COR-L47 (cell line): Measurements from ENCODE around the gene ASB15.

Source experiments
- DNase-seq: peaks from one replicate; lab custom pipeline; 2025; lab: John Stamatoyannopoulos, UW

Gene ASB15

DNA sequence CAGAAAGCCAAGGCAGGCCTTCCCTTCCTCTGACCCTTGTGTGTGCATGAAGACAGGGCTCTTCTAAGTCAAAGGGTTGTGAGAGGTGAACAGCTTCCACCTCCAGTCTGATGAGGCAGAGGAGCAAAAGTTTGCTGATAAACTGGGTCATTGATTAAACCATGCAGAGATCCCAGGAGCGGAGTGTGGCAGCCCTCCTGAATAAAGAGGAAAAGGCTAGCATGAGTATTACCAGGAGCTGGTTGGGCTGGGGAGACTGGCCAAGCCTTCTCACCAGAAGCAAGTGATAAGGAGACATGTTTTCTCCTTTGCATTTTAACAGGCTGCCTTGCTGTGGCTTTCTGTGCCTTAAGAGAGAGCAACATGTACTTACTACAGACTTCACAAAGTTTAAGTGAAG, 64.3 kb downstream of the ASB15 start:
- no peak for DNase-seq

DNA sequence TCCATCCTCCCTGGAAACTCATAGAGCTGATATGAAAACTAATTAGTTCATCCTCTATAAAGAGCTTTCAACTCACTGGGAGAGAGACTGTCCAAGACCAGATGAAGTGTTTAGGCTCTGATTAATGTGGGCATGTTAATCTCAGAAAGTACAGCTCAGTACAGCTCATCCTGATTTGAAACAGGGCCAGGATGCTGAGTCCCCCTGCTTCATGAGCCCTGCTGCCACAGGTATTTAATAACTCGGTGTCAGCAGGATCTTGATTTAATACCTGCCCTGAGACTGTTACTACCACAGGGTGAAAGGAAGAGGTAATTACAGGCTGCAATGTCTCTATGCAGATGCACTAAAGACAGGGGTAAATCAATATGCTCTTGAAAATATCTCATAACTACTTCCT, 64.9 kb downstream of the ASB15 start:
- DNase-seq, result peak; percentile 59

DNA sequence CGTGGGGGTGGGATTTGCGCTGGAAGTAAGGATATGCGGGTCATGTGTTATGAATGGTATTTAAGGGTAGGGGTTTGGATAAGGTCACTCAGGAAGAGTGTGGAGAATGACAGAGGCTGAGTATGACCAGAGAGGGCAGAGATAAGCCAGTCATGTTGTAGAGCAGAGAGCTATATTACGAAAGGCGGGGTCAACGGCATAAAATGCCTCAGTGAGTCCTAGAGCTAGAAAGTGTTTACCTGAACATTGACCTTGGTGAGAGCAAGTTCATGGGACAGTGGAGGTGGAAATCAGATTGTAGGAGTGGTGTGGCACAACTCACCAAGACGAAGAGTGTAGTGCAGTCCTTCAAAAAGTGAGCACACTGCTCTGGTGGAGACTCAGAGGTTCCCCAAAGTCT, 67.9 kb downstream of the ASB15 start:
- no peak for DNase-seq

DNA sequence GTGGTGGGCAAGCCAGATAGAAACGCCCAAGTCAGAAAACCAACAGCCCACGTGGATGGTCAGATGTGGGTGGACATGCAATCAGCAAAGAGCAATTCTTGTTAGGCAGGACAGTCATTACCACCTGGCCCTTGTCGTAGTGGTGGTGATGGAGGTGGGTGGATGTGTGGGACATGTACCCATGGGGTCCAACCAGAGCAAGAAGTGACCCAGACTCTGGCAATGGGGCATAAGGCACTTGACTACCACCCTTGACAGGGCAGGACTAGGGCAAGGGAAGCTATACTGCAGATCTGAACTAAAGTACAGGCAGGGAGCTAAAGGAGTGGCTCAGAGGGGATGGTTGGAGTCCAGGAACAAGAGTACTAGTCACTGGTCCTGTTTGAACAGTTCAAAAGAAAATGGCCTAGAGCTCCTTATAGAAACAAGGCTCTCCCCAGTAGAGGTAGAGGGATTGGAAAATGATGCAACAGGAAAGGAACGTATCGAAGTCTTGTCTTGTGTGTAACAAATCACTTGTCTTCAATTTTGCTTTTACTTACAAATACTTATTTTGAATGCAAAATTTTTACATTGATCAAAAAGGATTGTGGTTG, 71.6 kb downstream of the ASB15 start:
- no peak for DNase-seq

DNA sequence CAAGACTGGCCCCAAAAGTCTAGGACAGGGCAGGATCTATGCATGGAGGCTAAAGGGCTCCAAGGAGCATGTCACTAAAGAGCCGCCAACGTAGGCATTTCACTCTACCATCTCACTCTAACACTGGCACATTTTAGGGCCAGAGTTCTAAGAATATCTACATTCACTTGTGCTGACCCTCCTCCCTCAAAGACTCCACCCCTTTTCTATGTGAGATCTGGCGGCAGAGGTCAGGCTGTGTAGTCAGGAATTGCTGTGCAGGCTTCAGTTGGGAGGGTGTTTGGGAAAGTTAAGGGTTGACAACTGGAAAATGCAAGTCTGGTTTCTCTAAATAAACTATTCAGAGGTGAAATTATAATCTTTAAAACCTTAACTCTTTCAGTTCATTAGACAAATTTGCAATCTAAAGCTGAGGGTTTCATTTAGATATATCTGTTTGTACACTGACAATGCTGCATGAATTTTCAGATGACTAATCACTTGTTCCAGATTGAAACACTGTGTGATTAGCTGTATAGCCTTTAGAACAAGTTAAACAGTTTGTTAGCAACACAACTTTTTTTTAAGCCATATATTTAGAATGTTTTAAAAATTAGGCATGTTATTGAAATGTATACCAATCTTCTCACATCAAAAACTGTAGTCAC, 72.3 kb downstream of the ASB15 start:
- no peak for DNase-seq

DNA sequence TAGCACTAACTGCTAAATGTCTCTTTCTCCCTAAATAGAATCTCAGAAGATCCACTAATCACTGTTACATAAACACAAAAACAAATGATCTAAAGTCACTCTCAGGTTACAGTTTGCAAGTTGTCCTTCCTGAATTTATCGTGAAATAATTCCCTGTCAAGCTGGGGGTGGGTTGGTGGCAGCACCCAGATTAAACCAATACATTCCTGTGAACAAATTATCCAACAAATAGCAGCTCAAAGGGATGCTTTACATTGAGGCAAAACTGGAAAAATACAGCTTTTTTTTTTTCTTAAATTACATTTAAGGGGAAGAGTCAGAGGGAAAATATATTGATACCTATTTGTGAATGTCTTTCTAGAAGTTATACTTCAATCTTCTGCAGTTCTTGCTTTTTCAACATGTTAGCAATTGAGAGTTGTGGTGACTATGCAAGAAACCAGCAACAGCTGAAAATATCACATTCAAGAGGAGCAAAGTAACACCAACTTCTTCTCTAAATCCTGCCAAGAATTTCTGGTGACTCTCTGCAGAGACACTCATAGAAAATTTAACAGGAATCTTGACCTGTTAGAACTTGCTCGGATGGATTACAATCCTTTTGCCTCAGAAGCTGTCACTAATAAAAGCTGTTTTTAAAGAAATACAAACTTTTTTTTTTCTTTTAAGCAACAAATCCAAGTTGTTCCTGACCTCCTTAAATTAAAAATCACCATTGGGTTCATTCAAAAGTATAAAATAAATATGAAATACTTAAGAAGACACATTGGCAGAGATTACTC, 73.0 kb downstream of the ASB15 start:
- no peak for DNase-seq

DNA sequence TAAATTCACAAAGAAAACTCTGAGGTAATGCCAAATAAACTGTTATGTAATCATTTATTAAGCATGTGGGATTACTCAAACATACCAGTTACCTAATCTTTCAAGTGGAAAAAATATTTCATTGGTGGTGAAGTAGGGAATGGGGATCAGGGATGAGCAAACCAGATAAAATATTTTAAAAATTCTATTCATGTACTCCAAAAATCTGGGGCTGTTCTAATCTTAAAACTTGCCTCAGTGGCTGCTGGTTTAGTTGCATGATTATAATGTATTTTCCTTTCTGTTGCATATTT, 73.5 kb downstream of the ASB15 start:
- no peak for DNase-seq

DNA sequence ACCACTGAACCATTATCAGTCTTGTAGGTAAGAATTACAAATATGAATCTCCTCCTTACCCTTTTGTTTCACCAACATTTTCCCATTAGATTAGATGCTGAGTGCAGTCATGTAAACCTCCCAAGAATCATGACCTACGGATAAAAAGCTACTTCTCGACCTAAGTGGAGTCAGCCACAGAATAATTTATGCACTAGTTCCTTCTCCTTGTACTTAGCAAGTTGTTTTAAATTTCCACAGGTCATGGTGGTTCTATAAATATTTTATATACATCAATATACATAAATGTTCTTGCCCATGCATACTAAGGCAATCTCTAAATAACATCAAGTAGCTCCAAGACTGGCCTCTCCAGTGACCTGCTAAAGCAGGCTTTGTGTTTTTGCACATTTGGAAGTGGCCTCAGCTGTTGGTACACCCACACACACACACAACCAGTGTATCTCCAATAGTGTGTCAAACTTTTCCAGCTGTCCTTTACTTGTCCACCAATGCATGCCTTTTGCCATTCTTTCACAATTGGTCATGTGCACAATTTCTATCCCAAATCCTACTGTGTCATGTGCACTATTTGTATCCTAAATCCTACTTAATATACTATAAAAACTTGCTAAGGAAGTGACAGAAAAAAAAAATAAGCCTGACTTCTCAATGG, 75.6 kb downstream of the ASB15 start:
- DNase-seq, result no peak

DNA sequence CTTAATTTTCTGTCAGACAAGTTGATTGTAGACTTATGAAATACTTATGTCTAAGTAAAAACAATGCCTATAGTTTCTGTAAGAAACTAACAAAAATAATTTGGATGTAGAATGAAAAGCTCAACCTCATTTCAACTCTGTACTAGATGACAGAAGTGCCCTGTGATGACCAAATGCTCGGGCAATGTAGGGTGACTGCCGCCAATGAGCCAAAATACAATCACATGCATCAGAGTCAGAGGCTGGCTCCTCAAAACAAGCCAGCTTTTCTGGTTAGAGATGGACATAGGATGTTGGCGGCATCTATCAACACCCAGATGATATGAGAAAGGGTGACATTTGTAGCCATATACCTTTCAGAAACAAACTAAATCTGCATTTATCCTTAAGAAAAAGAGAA, 78.0 kb downstream of the ASB15 start:
- no peak for DNase-seq

DNA sequence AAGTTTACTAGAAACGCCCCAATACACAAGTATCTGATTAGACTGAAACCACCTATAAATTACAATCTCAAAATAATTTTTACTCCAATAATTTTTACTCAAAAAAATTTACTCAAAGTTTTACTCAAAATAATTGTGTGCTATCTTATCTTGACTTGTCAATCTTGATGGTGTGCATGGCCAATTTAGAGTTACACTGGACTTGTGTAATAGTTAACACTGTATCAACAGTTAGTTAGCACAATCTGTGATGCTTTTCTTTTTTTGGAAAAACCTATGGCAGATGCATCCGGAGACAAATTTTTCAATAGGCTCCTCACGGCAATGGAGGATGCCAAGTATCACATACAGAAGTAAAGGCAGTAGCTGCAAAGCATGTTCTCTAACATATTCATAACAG, 79.0 kb downstream of the ASB15 start:
- DNase-seq, result no peak

DNA sequence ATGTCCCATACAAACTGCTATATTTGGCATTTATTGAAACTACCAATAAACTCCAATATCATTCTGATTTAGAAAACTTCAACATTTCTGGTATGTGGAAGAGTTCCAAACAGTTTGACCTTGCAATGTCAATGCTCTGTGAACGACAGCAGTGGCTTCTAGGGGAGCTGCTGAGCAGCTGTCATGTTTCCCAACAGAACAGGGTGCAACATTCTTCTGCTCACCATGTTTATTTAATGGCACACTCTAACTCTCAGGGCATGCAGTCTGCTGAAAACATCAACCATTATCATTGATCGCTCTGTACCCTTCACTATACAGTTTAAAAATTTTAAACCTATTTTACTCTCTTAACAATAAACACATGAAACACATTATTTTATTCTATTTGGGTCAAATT, 79.9 kb downstream of the ASB15 start:
- no peak for DNase-seq

DNA sequence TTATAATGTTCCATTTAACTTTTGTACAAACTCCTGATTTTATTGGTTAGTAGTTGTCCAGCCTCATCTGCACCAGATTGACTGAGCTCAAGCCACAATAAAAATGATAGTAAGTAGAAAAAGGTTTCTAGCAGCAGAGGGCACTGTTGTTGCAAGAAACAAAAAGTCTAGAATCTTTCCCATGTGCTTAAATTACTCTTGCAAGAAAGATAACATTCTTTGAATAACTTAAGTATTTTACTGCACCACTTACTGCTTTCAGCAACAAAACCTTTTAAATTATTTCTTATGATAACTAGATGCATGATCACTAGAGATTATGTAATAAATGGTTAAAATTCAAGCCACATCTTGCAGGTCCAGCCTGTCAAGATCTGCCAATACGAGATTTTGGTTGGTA, 81.1 kb downstream of the ASB15 start:
- peak; percentile 16 for DNase-seq

DNA sequence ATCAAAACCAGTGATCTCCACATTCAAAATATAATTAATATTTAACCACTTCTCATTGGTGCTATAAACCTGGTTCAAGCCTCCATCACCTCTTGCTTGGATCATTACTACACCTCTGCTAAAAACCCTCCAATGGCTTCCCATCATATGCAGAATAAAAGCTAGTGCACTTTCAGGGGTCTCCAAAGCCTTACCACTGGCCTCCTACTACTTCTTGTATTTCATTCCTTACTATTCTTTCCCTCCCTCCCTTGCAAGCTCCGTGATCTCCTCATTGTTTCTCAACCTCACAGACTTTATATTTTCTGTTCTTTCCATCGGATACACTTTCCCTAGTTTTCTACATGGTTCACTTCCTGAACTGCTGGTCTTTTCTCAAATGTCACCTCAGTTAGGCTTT, 85.5 kb downstream of the ASB15 start:
- no peak for DNase-seq

DNA sequence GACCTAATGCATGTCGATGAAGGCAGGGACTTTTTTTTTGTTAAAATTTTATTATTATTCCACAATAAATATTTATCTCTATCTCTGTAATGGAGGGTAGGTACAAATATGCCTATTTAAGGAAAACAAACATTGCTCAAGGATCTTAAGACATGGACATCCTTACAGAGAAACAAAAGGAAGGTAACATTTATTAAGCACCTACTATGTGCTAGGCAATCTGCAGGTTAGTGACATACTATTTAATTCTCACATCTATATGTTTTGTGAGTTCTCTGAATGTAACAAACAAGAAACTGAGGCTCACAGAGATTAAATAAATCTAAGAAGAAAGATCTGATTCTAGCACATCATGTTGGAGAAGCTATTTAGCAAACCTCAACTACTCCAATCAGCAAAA, 86.1 kb downstream of the ASB15 start:
- no peak for DNase-seq
